ENCODE data around the gene FEM1B.

The FEM1B gene

GRCh38 chr15:68310178-68310803 is 32.7 kb downstream of the FEM1B start:
- no peak for DNase-seq

GRCh38 chr15:68310804-68311463 is 33.4 kb downstream of the FEM1B start:
- DNase-seq, result no peak

- DNase-seq, result no peak
These were observed 33.9 kb downstream of the FEM1B start for GRCh38 chr15:68311464-68311835.

GRCh38 chr15:68311859-68312557 is 34.5 kb downstream of the FEM1B start:
- no peak for DNase-seq

- DNase-seq, result no peak
These were observed 35.2 kb downstream of the FEM1B start for GRCh38 chr15:68312701-68313204.

GRCh38 chr15:68313501-68314410 is 36.2 kb downstream of the FEM1B start:
- DNase-seq, result no peak

- no peak for DNase-seq
These were observed 37.0 kb downstream of the FEM1B start for GRCh38 chr15:68314563-68314962.

- DNase-seq, result no peak
These were observed 37.5 kb downstream of the FEM1B start for GRCh38 chr15:68315035-68315434.

GRCh38 chr15:68315495-68316031 is 38.0 kb downstream of the FEM1B start:
- no peak for DNase-seq

- DNase-seq, result no peak
These were observed 38.7 kb downstream of the FEM1B start for GRCh38 chr15:68316061-68316804.

- DNase-seq, result no peak
These were observed 39.9 kb downstream of the FEM1B start for GRCh38 chr15:68317281-68318007.

- no peak for DNase-seq
These were observed 40.7 kb downstream of the FEM1B start for GRCh38 chr15:68318008-68318835.

- DNase-seq, result no peak
These were observed 41.7 kb downstream of the FEM1B start for GRCh38 chr15:68318931-68319909.

GRCh38 chr15:68319997-68320396 is 42.5 kb downstream of the FEM1B start:
- DNase-seq, result no peak

GRCh38 chr15:68321229-68321628 is 43.7 kb downstream of the FEM1B start:
- no peak for DNase-seq

GRCh38 chr15:68322796-68323195 is 45.3 kb downstream of the FEM1B start:
- no peak for DNase-seq

GRCh38 chr15:68325726-68326125 is 48.2 kb downstream of the FEM1B start:
- DNase-seq, result no peak

- DNase-seq, result no peak
These were observed 49.3 kb downstream of the FEM1B start for GRCh38 chr15:68326711-68327354.
